Measurements from ENCODE around the gene CST11. TPM values are rescaled to one million over a fixed set of nuclear protein-coding genes. Genes with fewer than 3 reads are reported as not detected.

The CST11 gene
- total RNA-seq, 4 donors from 2014 or later: not detected

- no peaks in the 10 kb centered on the region for H3K36me3 ChIP-seq
- no peaks in the 10 kb centered on the region for H3K4me1 ChIP-seq
- DNase-seq (no peak), ATAC-seq (no peak)
- H3K4me3 ChIP-seq: no peak overlapping the region
- TF ChIP-seq CTCF (IDR thresholded peaks at IDR 0.05 in 4 of 5, conservative IDR thresholded peaks at IDR 0.05 in 1 of 5) (no peak), POLR2A (IDR thresholded peaks at IDR 0.05) (no peak)
- no peak overlapping the region for H3K27ac ChIP-seq
- no peaks in the 10 kb centered on the region for H3K9me3 ChIP-seq
- intact Hi-C loops (cut with DNase I; ENCODE audit: low total_unique reads) (no loop called here), in situ Hi-C loops (cut with MboI; ENCODE audit: low sequenced_read_pairs in 4 of 4) (no loop called here)
- no peaks in the 10 kb centered on the region for H3K27me3 ChIP-seq
These were observed 39.6 kb upstream of the CST11 start for GRCh38 chr20:23492292-23492691.

GRCh38 chr20:23490817-23491216, 38.1 kb upstream of the CST11 start, which contains the start of gene CST8:
TSS of gene CST8 (plus strand) at chr20:23491117. CDS start at chr20:23491668, 551 bp downstream.
- in situ Hi-C loops (cut with MboI; ENCODE audit: low sequenced_read_pairs in 4 of 4) (no loop called here), intact Hi-C loops (cut with DNase I; ENCODE audit: low total_unique reads) (no loop called here)
- Histone ChIP-seq H3K4me1 (no peaks in the 10 kb centered on the region), H3K4me3 (no peak within 1 kb of the TSS), H3K27me3 (no peaks in the 10 kb centered on the region), H3K27ac (no peak within 1 kb of the TSS), H3K9me3 (no peaks in the 10 kb centered on the region), H3K36me3 (no peaks in the 10 kb centered on the region)
- DNase-seq: no peak
- no peak for TF ChIP-seq CTCF (IDR thresholded peaks at IDR 0.05 in 4 of 5, conservative IDR thresholded peaks at IDR 0.05 in 1 of 5)
- ATAC-seq: no peak

GRCh38 chr20:23488996-23489395, 36.3 kb upstream of the CST11 start:
- no peaks in the 10 kb centered on the region for H3K9me3 ChIP-seq
- no peaks in the 10 kb centered on the region for H3K27me3 ChIP-seq
- H3K27ac ChIP-seq: no peak overlapping the region
- DNase-seq: no peak
- no peak overlapping the region for H3K4me3 ChIP-seq
- TF ChIP-seq POLR2A (IDR thresholded peaks at IDR 0.05): no peak
- no peak for TF ChIP-seq CTCF (IDR thresholded peaks at IDR 0.05 in 4 of 5, conservative IDR thresholded peaks at IDR 0.05 in 1 of 5)
- in situ Hi-C loops (cut with MboI; ENCODE audit: low sequenced_read_pairs in 4 of 4): no loop called here
- H3K4me1 ChIP-seq: no peaks in the 10 kb centered on the region
- no peaks in the 10 kb centered on the region for H3K36me3 ChIP-seq
- no peak for ATAC-seq
- intact Hi-C loops (cut with DNase I; ENCODE audit: low total_unique reads): no loop called here

- ATAC-seq: no peak
- H3K4me3 ChIP-seq: no peak overlapping the region
- H3K9me3 ChIP-seq: no peaks in the 10 kb centered on the region
- in situ Hi-C loops (cut with MboI; ENCODE audit: low sequenced_read_pairs in 4 of 4): no loop called here
- H3K36me3 ChIP-seq: no peaks in the 10 kb centered on the region
- no peaks in the 10 kb centered on the region for H3K4me1 ChIP-seq
- no peak for DNase-seq
- no peaks in the 10 kb centered on the region for H3K27me3 ChIP-seq
- intact Hi-C loops (cut with DNase I; ENCODE audit: low total_unique reads): no loop called here
- H3K27ac ChIP-seq: no peak overlapping the region
- TF ChIP-seq CTCF (IDR thresholded peaks at IDR 0.05 in 4 of 5, conservative IDR thresholded peaks at IDR 0.05 in 1 of 5) (no peak), POLR2A (IDR thresholded peaks at IDR 0.05) (no peak)
These were observed 35.8 kb upstream of the CST11 start for GRCh38 chr20:23488470-23488869.

GRCh38 chr20:23484081-23484480, 31.4 kb upstream of the CST11 start:
- H3K36me3 ChIP-seq: no peaks in the 10 kb centered on the region
- H3K4me1 ChIP-seq: no peaks in the 10 kb centered on the region
- no peak overlapping the region for H3K27ac ChIP-seq
- DNase-seq (no peak), ATAC-seq (no peak)
- intact Hi-C loops (cut with DNase I; ENCODE audit: low total_unique reads): no loop called here
- no peaks in the 10 kb centered on the region for H3K27me3 ChIP-seq
- no peaks in the 10 kb centered on the region for H3K9me3 ChIP-seq
- no peak for TF ChIP-seq POLR2A (IDR thresholded peaks at IDR 0.05)
- TF ChIP-seq CTCF (IDR thresholded peaks at IDR 0.05 in 4 of 5, conservative IDR thresholded peaks at IDR 0.05 in 1 of 5): no peak
- in situ Hi-C loops (cut with MboI; ENCODE audit: low sequenced_read_pairs in 4 of 4): no loop called here
- H3K4me3 ChIP-seq: no peak overlapping the region
